HEK293 (cell line): Measurements from ENCODE around the gene NCKAP5.

ENCODE experiments used
- ELK4 ChIP-seq: IDR thresholded peaks from 2 replicates; pipeline ENCODE4 v1.6.1; 2011; ENCODE audit warnings: mild to moderate bottlenecking, low read depth, low read length, borderline replicate concordance
- ZNF571 ChIP-seq: fragments of 450-650 bp; formaldehyde crosslinking; IDR thresholded peaks from 2 replicates; pipeline ENCODE4 v1.5.0; 2017; ENCODE audit warnings: missing biosample characterization, missing genetic modification characterization

GRCh38 chr2:132776287-132776686, 792.0 kb downstream of the NCKAP5 start:
- TF ChIP-seq ELK4, result no peak
- TF ChIP-seq ZNF571 (tag by site-specific recombination), result no peak
